ENCODE results near the gene CTRB1. TPM values are rescaled to one million over a fixed set of nuclear protein-coding genes. Genes with fewer than 3 reads are reported as not detected.
A peak's percentile ranks its signal among the peaks of the same experiment; 100 is the strongest.

The CTRB1 gene
- total RNA-seq, 4 donors from 2014 or later = 0.69 TPM; not detected in 3

GRCh38 chr16:75250089-75250808, 31.5 kb downstream of the CTRB1 start:
- ATAC-seq (ENCODE audit: low FRiP score) (no peak), DNase-seq (ENCODE audit: low spot score) (no peak)
- no peak for TF ChIP-seq CTCF (IDR thresholded peaks at IDR 0.05)

GRCh38 chr16:75250809-75251279, 32.1 kb downstream of the CTRB1 start:
- DNase-seq (ENCODE audit: low spot score) (no peak), ATAC-seq (ENCODE audit: low FRiP score) (peak; percentile 38)
- TF ChIP-seq CTCF (IDR thresholded peaks at IDR 0.05) = no peak

GRCh38 chr16:75251280-75252048, 32.7 kb downstream of the CTRB1 start, which contains the start of gene BCAR1:
Gene BCAR1 (minus strand): TSS chr16:75251624. CDS start chr16:75251482, 142 bp downstream.
- TF ChIP-seq CTCF (IDR thresholded peaks at IDR 0.05) = no peak
- ATAC-seq (ENCODE audit: low FRiP score) = peak; percentile 73
- no peak for DNase-seq (ENCODE audit: low spot score)

- no peak for TF ChIP-seq CTCF (IDR thresholded peaks at IDR 0.05)
- peak; percentile 1 for ATAC-seq (ENCODE audit: low FRiP score)
- no peak for DNase-seq (ENCODE audit: low spot score)
Observed at GRCh38 chr16:75252049-75252864, 33.5 kb downstream of the CTRB1 start.

GRCh38 chr16:75252946-75253911, 34.4 kb downstream of the CTRB1 start:
- DNase-seq (ENCODE audit: low spot score) (no peak), ATAC-seq (ENCODE audit: low FRiP score) (no peak)
- TF ChIP-seq CTCF (IDR thresholded peaks at IDR 0.05) = no peak

GRCh38 chr16:75254359-75254837, 35.6 kb downstream of the CTRB1 start:
- no peak for TF ChIP-seq CTCF (IDR thresholded peaks at IDR 0.05)
- ATAC-seq (ENCODE audit: low FRiP score) = peak; percentile 12
- DNase-seq (ENCODE audit: low spot score) = no peak
